NCI-H2227 treated with DMSO at 0.1 percent for 48 hours (cell line): ENCODE data around the gene LUZP2.
"Not testable (repeated sequence)": the region's sequence is repeated elsewhere in the genome, so short reads cannot be mapped to it uniquely, and the experiment has no call there.

Experiments used
- DNase-seq: peaks from one replicate; lab custom pipeline; 2025; lab: John Stamatoyannopoulos, UW

Gene LUZP2

GRCh38 chr11:24820541-24820940 is 323.7 kb downstream of the LUZP2 start:
- DNase-seq: no peak

DNA sequence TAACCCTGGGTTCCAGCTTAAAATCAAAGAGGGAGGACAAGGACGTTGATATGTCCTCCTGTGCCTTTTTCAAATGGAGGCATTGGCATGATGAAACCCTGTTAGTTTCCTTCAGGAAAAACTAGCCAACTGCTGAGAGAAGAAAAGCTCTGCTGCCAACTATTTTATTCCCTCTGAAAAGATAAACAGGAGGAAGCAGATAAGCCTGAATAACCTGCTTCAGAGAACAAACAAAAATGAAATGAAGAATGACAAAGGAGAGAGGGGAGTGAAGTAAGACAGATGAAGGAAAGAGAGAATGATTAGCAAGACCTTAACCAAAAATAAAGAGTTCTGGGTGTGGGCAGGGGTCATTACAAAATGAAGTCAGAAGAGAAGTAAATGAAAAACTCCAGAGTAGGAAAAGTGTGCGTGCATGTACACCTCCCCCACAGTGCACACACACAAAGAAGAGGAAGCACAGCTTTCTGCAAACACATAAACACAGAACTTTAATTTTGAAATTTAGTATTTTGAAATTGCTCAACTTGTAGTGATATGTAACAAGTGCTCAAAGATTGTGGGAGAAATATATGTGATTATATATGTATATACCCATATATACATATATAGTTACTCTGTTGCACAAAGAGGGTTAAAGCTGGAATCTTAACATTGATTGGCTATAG is 332.2 kb downstream of the LUZP2 start:
- no peak for DNase-seq

DNA sequence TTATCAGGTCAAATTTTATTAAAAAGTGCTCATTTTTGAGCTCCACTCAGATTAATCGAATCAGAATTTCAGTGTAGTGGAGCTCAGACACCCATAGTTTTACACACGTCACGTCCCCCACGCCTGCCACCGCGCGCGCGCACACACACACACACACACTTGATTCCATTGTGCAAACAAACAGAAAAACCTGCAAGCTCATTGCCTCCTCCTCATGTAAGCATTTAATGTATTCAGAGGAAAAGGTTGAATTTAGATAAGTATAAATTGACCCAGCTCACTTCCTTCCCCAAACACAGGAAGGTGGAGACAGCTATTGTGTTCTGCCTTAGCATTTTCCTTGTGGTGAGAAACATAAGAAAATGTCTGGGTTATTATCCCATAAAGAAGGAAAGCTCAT is 336.7 kb downstream of the LUZP2 start:
- DNase-seq: no peak

GRCh38 chr11:24837112-24837511 is 340.3 kb downstream of the LUZP2 start:
- DNase-seq: no peak

GRCh38 chr11:24842308-24842707 is 345.5 kb downstream of the LUZP2 start:
- DNase-seq: no peak

DNA sequence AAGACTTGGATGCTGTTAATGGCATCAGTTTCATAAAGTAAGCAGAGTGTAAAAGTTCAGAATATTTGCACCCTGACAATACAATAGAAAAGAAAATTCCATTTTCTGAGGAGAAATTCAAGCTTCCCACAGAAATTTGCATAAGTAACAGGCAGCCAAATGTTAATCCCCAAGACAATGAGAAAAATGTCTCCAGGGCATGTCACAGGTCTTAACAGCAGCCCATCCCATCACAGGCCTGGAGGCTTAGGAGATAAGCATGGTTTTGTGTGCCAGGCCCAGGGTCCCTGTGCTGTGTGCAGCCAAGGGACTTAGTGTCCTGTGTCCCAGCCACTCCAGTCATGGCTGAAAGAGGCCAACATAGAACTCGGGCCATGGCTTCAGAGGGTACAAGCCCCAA is 347.6 kb downstream of the LUZP2 start:
- DNase-seq: no peak

DNA sequence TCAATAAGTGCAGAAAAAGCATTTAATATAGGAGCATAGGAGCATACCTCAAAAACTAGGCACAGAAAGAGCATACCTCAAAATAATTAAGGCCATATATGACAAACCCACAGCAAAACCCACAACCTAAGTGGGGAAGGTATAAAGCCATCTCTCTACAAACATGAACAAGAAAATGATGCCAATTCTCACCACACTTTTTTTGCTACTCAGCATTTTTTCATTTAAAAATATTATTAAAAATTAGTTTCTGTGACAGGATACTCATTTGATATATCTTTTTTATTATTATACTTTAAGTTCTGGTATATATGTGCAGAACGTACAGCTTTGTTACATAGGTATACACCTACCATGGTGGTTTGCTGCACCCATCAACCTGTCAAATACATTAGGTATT is 352.0 kb downstream of the LUZP2 start:
- no peak for DNase-seq

- DNase-seq: no peak
Measured at GRCh38 chr11:24855951-24856350, 359.1 kb downstream of the LUZP2 start.

GRCh38 chr11:24859801-24860300 is 363.0 kb downstream of the LUZP2 start:
- DNase-seq: no peak

DNA sequence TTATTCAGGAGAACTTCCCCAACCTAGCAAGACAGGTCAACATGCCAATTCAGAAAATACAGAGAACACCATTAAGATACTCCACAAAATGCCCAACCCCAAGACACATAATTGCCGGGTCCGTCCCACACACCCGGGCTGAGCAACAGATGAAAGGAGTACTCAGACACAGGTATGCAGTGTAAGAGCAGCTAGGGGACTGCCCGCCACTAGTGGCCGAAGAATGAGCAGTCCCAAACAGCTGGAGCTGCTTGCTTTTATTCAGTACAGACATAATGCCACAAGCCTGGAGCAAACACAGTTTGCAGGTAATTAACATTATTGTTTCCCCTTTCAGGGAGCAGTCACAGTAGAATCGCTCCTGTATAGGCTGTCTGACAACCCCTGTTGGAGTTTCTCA is 364.6 kb downstream of the LUZP2 start:
- DNase-seq: no peak

DNA sequence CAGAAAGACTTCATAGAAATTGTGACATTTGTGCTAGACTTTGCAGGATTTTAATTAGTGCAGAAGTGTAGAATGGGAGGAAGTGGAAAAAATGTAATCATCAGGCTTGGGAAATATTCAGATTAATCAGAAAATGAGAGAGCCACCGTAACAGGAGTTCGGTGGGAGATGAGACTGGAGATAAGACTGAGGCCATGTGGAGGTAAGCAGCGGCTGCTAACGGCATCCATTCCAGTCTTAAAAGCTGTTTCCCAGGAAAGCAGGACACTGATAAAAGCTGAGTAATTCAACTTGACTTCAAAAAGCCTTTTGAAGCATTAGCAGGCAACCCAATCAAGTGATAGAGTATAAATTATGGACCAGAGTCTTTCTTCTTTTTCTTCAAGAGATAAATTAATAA is 369.9 kb downstream of the LUZP2 start:
- no peak for DNase-seq

GRCh38 chr11:24870048-24870447 is 373.2 kb downstream of the LUZP2 start:
- no peak for DNase-seq

GRCh38 chr11:24872186-24872585 is 375.3 kb downstream of the LUZP2 start:
- DNase-seq: no peak

- no peak for DNase-seq
Measured at GRCh38 chr11:24872651-24873311, 375.9 kb downstream of the LUZP2 start.

DNA sequence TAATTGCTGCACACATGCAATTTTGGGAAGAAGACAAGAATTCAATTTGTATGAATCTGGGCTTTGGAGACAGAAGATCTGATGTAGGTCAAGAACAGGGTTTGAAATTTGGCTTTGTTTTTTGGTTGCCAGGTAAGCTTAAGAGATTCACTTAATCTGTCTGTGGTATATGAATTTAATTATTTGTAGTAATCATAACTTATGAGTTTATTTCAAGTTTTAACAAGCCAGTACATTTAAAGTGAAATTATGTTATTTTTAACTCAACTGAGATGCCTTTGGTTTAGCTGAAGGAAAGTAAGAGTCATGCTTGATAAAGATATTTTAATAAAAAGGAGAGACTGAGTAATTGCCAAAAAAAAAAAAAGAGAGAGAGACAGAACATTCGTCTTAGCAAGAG is 384.1 kb downstream of the LUZP2 start:
- no peak for DNase-seq

DNA sequence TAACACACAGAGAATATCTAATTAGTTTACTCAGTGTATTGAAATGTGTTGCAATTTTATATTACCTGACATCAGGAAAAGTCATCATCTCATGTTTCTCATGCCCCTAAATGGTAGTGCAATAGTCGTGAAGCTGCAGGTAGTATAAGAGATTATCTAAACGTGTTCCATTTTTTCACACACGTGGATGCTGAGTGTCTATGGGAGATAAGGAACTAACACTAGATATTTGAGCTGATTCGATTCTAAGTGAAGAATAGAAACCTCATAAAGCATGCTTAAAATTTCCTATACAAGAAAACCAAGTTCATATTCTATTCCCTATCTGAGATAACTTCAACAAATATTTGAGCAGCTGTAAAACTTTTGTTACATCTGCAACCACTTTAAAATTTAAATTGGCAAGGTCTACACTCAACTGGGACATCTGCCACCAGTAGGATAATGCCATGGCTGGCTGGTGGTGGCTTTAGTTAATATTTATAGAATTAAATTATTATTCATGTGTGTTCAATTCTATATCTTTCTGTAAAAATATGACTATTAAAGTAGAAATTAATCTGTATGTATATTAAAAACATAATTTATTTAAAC is 388.8 kb downstream of the LUZP2 start:
- DNase-seq: no peak

GRCh38 chr11:24886880-24887619 is 390.2 kb downstream of the LUZP2 start:
- DNase-seq: no peak

DNA sequence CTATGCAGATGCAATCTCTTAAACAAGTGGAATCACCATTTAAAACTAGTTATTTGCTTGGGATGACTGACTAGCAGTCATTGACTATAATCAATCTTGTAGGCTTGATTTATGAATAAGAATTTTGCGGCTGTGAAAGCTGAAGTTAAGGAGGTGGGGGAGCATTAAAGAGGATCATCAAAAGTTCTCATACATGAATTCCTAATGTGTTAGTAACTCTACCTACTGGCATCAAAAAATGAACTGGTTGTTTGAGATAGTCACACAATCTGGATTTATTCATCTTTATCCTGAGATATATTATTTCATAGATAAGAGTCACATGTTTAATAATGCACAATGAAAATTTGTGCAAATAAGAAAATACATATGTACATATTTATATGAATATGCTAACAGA is 393.6 kb downstream of the LUZP2 start:
- DNase-seq: no peak

GRCh38 chr11:24891845-24892492 is 395.1 kb downstream of the LUZP2 start:
- not testable (repeated sequence) for DNase-seq

GRCh38 chr11:24896118-24896835 is 399.4 kb downstream of the LUZP2 start:
- no peak for DNase-seq

DNA sequence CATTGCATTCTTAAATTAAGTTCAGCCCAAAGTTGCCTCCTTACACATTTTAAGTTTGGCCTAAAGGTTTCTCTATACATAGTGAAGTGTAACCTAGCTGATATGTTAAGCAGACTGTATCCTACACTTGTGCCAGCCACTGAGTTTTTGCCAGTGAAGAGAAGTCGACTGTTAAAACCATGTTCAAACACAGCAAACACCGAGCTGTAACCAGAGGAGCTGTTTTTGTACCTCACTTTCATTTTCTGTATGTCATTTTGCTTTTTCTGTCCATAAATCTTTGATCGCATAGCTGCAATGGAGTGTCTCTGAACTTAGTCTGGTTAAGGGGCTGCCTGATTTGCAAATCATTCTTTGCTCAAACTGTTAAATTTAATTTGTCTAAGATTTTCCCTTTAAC is 403.7 kb downstream of the LUZP2 start:
- no peak for DNase-seq
